Body of pancreas (tissue), 4 donors: ENCODE measurements around the gene SLX4IP. TPM values are rescaled to one million over a fixed set of nuclear protein-coding genes. Genes with fewer than 3 reads are reported as not detected.
A peak's percentile ranks its signal among the peaks of the same experiment; 100 is the strongest.

Source experiments
- ATAC-seq: fragments of 150-250 bp; one replicate; pipeline ENCODE4 v1.9.1; 2016
- DNase-seq, 4 donors: peaks; one replicate each; pipeline ENCODE4 v3.0.0-alpha.2; 2019
- H3K27ac ChIP-seq, 4 donors: fragments of 200-600 bp; sonication (generic); 1 replicate in 3 of 4; 2 replicates in 1 of 4; pipeline versions ENCODE4 v1.5.1 to v1.6.1; 2016 to 2019; ENCODE audit warnings: mild to moderate bottlenecking in 1 of 4, mixed read lengths in 1 of 4, moderate library complexity in 1 of 4
- H3K27me3 ChIP-seq, 2 donors: fragments of 200-600 bp; sonication (generic); one replicate each; pipeline ENCODE4 v1.6.0; 2016; ENCODE audit warnings: mild to moderate bottlenecking in 1 of 2
- H3K36me3 ChIP-seq, 2 donors: fragments of 200-600 bp; sonication (generic); replicated peaks in 1 of 2; 2 replicates each; pipeline ENCODE4 v1.5.1; 2016; ENCODE audit warnings: low read depth in 2 of 2; ENCODE audit not compliant: insufficient read depth in 1 of 2
- H3K4me1 ChIP-seq: fragments of 200-600 bp; sonication (generic); one replicate; pipeline ENCODE4 v1.6.0; 2016
- H3K4me3 ChIP-seq, 2 donors: fragments of 200-600 bp; sonication (generic); 1 replicate in 1 of 2; 2 replicates in 1 of 2; pipeline ENCODE4 v1.5.1; 2016 to 2019
- H3K9me3 ChIP-seq, 3 donors: fragments of 200-600 bp; sonication (generic); 1 replicate in 2 of 3; 2 replicates in 1 of 3; pipeline ENCODE4 v1.5.1; 2016
- CTCF ChIP-seq, 7 experiments: fragments of 450-650 bp in 4 of 7; fragments of 200-600 bp in 3 of 7; sonication (generic) in 3 of 7; IDR thresholded peaks; one replicate each; pipeline ENCODE4 v1.5.1; 2016 to 2019; ENCODE audit warnings: antibody characterized with exemption in 7 of 7
- POLR2A ChIP-seq, 3 donors: fragments of 450-650 bp; IDR thresholded peaks; one replicate each; pipeline ENCODE4 v1.6.1; 2016; ENCODE audit warnings: antibody characterized with exemption in 3 of 3, mild to moderate bottlenecking in 2 of 3
- WGBS, 2 donors: methylation state at CpG; one replicate each; pipeline ENCODE4 v1.1.5; 2017; 5-methylcytosine and 5-hydroxymethylcytosine counted together
- intact Hi-C: fragments of 100-400 bp; cut with DNase I; formaldehyde crosslinking; loops from one replicate; pipeline ENCODE4 v1.15.1; 2023
- total RNA-seq, 2 donors: library from RNA; depleted of rRNA; stranded (reverse); fragments of >200 nt; gene quantifications; one replicate each; pipeline ENCODE4 v1.1.0, GENCODE V29; 2016

SLX4IP gene
- total RNA-seq, 2 donors from 2014 or later, result 4.3 to 4.7 TPM

DNA sequence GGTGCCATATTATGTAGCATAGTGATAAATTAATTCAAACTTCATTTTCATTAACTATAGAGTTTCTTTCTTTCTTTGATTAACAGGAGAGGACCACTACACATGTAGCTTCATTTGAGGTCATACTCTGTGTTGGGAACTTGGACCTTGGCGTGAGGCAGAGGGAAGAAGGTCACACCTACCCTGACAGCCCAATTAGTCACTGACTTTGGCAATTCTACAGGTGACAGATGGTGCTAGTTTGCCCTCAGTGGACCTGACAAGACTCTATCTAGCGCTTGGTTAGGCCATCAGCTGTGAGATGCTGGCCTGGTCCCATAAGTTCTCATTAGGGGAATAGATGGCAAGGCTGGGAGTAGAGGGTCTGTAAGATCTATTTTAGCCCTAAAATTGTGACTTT lies 14.2 kb downstream of the SLX4IP start:
- Histone ChIP-seq H3K27ac (no peak overlapping the region), H3K36me3 (no peaks in the 10 kb centered on the region), H3K9me3 (no peaks in the 10 kb centered on the region), H3K27me3 (no peaks in the 10 kb centered on the region), H3K4me1 (peaks cover 18% of the 10 kb centered on the region), H3K4me3 (no peak overlapping the region)
- no peak for TF ChIP-seq POLR2A (IDR thresholded peaks at IDR 0.05)
- TF ChIP-seq CTCF (IDR thresholded peaks at IDR 0.05), result no peak
- intact Hi-C loops, result no loop called here
- ATAC-seq (no peak), DNase-seq (peak in 1 of 4 donors; percentile 18)
- 68 to 83% methylated on average over 2 of the region's 2 CpGs for WGBS, 2 donors

DNA sequence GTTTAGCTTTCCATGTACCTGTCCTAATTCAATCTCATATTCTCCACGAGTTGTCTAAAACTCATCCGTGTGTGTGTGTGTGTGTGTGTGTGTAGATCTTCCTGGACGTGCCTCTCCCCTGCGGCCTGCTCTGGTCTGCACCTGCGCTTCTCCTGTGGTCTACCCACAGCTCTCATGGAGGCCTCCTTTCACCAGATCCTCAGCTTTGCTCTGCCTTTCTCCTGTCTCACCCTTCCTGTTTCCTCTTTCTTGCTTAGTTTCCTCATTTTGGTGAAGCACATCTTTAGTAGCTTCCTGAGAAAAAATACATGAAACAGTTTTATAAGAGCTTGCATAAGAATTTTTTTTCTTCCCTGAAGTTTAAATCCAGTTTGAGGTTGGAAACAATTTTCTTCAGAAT lies 18.1 kb downstream of the SLX4IP start:
- H3K36me3 ChIP-seq, result no peaks in the 10 kb centered on the region
- H3K27ac ChIP-seq, result no peak overlapping the region
- no peak for ATAC-seq
- H3K9me3 ChIP-seq, result no peaks in the 10 kb centered on the region
- H3K27me3 ChIP-seq, result no peaks in the 10 kb centered on the region
- TF ChIP-seq POLR2A (IDR thresholded peaks at IDR 0.05) (no peak), CTCF (IDR thresholded peaks at IDR 0.05) (no peak)
- peaks cover 8% of the 10 kb centered on the region for H3K4me1 ChIP-seq
- intact Hi-C loops, result no loop called here
- no peak overlapping the region for H3K4me3 ChIP-seq
- 43 to 53% methylated on average over 5 of the region's 5 CpGs for WGBS, 2 donors
- peak in 1 of 4 donors; percentile 16 for DNase-seq

DNA sequence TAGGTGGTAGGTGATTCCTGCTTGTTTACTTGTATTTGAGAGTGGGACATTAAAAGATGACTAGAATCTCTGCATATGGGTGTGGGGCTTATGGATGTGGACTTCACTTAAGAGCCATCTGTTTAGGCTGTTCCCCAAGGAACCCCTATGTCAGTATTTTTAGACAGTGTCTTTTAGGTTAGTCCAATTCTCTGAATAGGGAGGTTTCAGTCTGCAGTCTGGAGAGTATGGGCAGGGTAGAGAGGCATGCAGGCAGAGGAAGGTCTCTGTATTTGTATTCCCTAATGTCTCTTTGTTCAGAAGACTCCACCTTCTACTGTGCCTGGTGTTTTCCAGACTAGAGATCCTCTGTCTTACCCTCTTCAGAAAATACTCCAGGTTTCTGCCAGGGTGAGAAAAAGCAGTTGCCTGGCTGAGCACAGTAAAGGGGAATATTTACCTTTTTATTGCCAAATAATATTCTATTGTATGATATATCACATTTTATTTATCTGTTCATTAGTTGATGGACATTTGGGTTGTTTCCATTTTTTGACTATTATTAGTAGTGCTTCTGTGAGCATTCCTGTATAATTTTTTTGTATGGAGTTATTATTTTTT lies 19.1 kb downstream of the SLX4IP start:
- peaks cover 3% of the 10 kb centered on the region for H3K4me1 ChIP-seq
- ATAC-seq (no peak), DNase-seq (no peak)
- H3K9me3 ChIP-seq, result no peaks in the 10 kb centered on the region
- intact Hi-C loops, result no loop called here
- H3K27ac ChIP-seq, result peak overlapping the region in 1 of 4 donors; percentile 24
- no peak overlapping the region for H3K4me3 ChIP-seq
- H3K36me3 ChIP-seq, result no peaks in the 10 kb centered on the region
- H3K27me3 ChIP-seq, result no peaks in the 10 kb centered on the region
- TF ChIP-seq POLR2A (IDR thresholded peaks at IDR 0.05) (no peak), CTCF (IDR thresholded peaks at IDR 0.05) (no peak)

- Histone ChIP-seq H3K27ac (peak overlapping the region in 1 of 4 donors; percentile 35), H3K4me3 (no peak overlapping the region), H3K36me3 (no peaks in the 10 kb centered on the region), H3K27me3 (no peaks in the 10 kb centered on the region), H3K9me3 (no peaks in the 10 kb centered on the region), H3K4me1 (peaks cover 9% of the 10 kb centered on the region)
- ATAC-seq (peak; percentile 56), DNase-seq (peak; percentile 25 to 73 (median 59))
- 42 to 50% methylated on average over 2 of the region's 2 CpGs for WGBS, 2 donors
- intact Hi-C loops, result no loop called here
- TF ChIP-seq CTCF (IDR thresholded peaks at IDR 0.05) (no peak), POLR2A (IDR thresholded peaks at IDR 0.05) (no peak)
Measured at GRCh38 chr20:10461495-10461894, 26.4 kb downstream of the SLX4IP start.

DNA sequence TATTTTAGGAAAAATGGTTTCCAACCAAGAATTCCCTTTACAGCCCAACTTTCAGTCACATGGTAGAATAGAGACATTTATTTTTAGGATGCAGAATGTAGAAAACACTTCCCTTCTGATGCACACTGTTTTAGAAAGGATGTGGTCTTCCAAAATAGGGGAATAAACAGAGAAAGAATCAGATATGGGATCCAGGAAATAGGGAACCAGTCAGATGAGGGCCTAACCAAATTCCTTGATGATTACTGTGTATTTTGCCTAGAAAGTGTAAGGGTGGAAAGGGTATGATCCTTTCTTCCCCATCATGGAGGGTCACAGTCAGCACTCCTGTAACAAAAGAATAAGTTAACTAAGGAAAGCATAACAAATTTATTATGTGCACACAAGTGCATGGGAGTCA lies 27.4 kb downstream of the SLX4IP start:
- Histone ChIP-seq H3K27me3 (no peaks in the 10 kb centered on the region), H3K4me1 (peaks cover 9% of the 10 kb centered on the region), H3K9me3 (no peaks in the 10 kb centered on the region), H3K36me3 (no peaks in the 10 kb centered on the region), H3K4me3 (no peak overlapping the region), H3K27ac (no peak overlapping the region)
- TF ChIP-seq POLR2A (IDR thresholded peaks at IDR 0.05) (no peak), CTCF (IDR thresholded peaks at IDR 0.05) (no peak)
- no peak for ATAC-seq
- intact Hi-C loops, result no loop called here
- DNase-seq, result no peak
